H9 (cell line): ENCODE data around the gene ZCCHC17. TPM values are rescaled to one million over a fixed set of nuclear protein-coding genes. Genes with fewer than 3 reads are reported as not detected.
A peak's percentile ranks its signal among the peaks of the same experiment; 100 is the strongest.

Source experiments
- DNase-seq: peaks from one replicate; pipeline ENCODE4 v3.0.0-alpha.2; 2017
- H2AFZ ChIP-seq: one replicate; pipeline ENCODE4 v1.6.1; 2013; ENCODE audit warnings: mild to moderate bottlenecking, low read length, control low read depth, moderate library complexity
- H2AK5ac ChIP-seq: 2 replicates; pipeline ENCODE4 v1.6.1; 2013; ENCODE audit warnings: low read length, control low read depth, mixed read lengths; ENCODE audit not compliant: insufficient read length
- H2BK120ac ChIP-seq: one replicate; pipeline ENCODE4 v1.6.1; 2013; ENCODE audit warnings: low read depth, mild to moderate bottlenecking, low read length, control low read depth, inconsistent platforms; ENCODE audit not compliant: poor library complexity, severe bottlenecking
- H2BK12ac ChIP-seq: 2 replicates; pipeline ENCODE4 v1.6.1; 2013; ENCODE audit warnings: low read length, control low read depth, mixed read lengths, low read depth; ENCODE audit not compliant: insufficient read length
- H2BK15ac ChIP-seq: 2 replicates; pipeline ENCODE4 v1.6.1; 2013; ENCODE audit warnings: low read depth, low read length, control low read depth
- H2BK20ac ChIP-seq: one replicate; pipeline ENCODE4 v1.6.1; 2013; ENCODE audit warnings: low read depth, mild to moderate bottlenecking, low read length, control low read depth, inconsistent platforms; ENCODE audit not compliant: poor library complexity, severe bottlenecking
- H2BK5ac ChIP-seq: 2 replicates; pipeline ENCODE4 v1.6.1; 2013; ENCODE audit warnings: low read length, control low read depth, mixed read lengths; ENCODE audit not compliant: insufficient read length
- H3K14ac ChIP-seq: 2 replicates; pipeline ENCODE4 v1.6.1; 2013; ENCODE audit warnings: low read length, control low read depth; ENCODE audit not compliant: insufficient read depth
- H3K18ac ChIP-seq: 2 replicates; pipeline ENCODE4 v1.6.1; 2013; ENCODE audit warnings: low read depth, mild to moderate bottlenecking, mixed read lengths, low read length, control low read depth; ENCODE audit not compliant: insufficient read length
- H3K23ac ChIP-seq: 2 replicates; pipeline ENCODE4 v1.6.1; 2013; ENCODE audit warnings: low read length, control low read depth, mixed read lengths, low read depth; ENCODE audit not compliant: insufficient read length
- H3K23me2 ChIP-seq: 2 replicates; pipeline ENCODE4 v1.6.1; 2013; ENCODE audit warnings: low read depth, mild to moderate bottlenecking, mixed read lengths, low read length, control low read depth; ENCODE audit not compliant: insufficient read length, poor library complexity, severe bottlenecking
- H3K27ac ChIP-seq: 2 replicates; pipeline ENCODE4 v1.5.1; 2013; ENCODE audit warnings: low read length, control low read depth, mixed read lengths, low read depth; ENCODE audit not compliant: insufficient read length
- H3K27me3 ChIP-seq: 2 replicates; pipeline ENCODE4 v1.6.1; 2013; ENCODE audit warnings: low read length, control low read depth, inconsistent platforms; ENCODE audit not compliant: insufficient read depth
- H3K4ac ChIP-seq: 2 replicates; pipeline ENCODE4 v1.6.1; 2013; ENCODE audit warnings: low read depth, mild to moderate bottlenecking, control low read depth, inconsistent platforms, low read length, moderate library complexity
- H3K4me1 ChIP-seq: 2 replicates; pipeline ENCODE4 v1.6.1; 2013; ENCODE audit warnings: low read length, control low read depth, inconsistent platforms; ENCODE audit not compliant: insufficient read depth
- H3K4me2 ChIP-seq: 2 replicates; pipeline ENCODE4 v1.6.1; 2013; ENCODE audit warnings: low read length, control low read depth, mixed read lengths; ENCODE audit not compliant: insufficient read length, insufficient read depth
- H3K56ac ChIP-seq: 2 replicates; pipeline ENCODE4 v1.6.1; 2013; ENCODE audit warnings: low read depth, mild to moderate bottlenecking, mixed read lengths, low read length, control low read depth; ENCODE audit not compliant: insufficient read length
- H3K79me1 ChIP-seq: 2 replicates; pipeline ENCODE4 v1.6.1; 2013; ENCODE audit warnings: low read depth, mild to moderate bottlenecking, moderate library complexity, low read length, control low read depth, inconsistent platforms; ENCODE audit not compliant: insufficient read depth, poor library complexity, severe bottlenecking
- H3K79me2 ChIP-seq: 2 replicates; pipeline ENCODE4 v1.6.1; 2013; ENCODE audit warnings: low read length, control low read depth, inconsistent platforms; ENCODE audit not compliant: insufficient read depth
- H3K9ac ChIP-seq: 2 replicates; pipeline ENCODE4 v1.6.1; 2013; ENCODE audit warnings: low read length, control low read depth, mixed read lengths; ENCODE audit not compliant: insufficient read length; ENCODE audit errors: extremely low read depth
- H3K9me3 ChIP-seq: one replicate; pipeline ENCODE4 v1.6.1; 2013; ENCODE audit warnings: low read depth, low read length, inconsistent platforms; ENCODE audit not compliant: control insufficient read depth
- H3T11ph ChIP-seq: one replicate; pipeline ENCODE4 v1.6.1; 2013; ENCODE audit warnings: mild to moderate bottlenecking, low read length, control low read depth, inconsistent platforms
- H4K20me1 ChIP-seq: one replicate; pipeline ENCODE4 v1.6.1; 2013; ENCODE audit not compliant: control insufficient read depth, insufficient read length, insufficient read depth
- H4K5ac ChIP-seq: 2 replicates; pipeline ENCODE4 v1.6.1; 2013; ENCODE audit warnings: low read depth, mild to moderate bottlenecking, mixed read lengths, low read length, control low read depth; ENCODE audit not compliant: insufficient read length
- H4K8ac ChIP-seq: replicated peaks from 2 replicates; pipeline ENCODE4 v1.6.1; 2013; ENCODE audit warnings: low read length, control low read depth, mixed read lengths, low read depth; ENCODE audit not compliant: insufficient read length
- H4K91ac ChIP-seq: 2 replicates; pipeline ENCODE4 v1.6.1; 2013; ENCODE audit warnings: low read depth, mild to moderate bottlenecking, moderate library complexity, mixed read lengths, low read length, control low read depth; ENCODE audit not compliant: insufficient read length
- H3K27ac Mint-ChIP-seq, 3 experiments: 2 replicates in 2 of 3; 3 replicates in 1 of 3; pipeline ENCODE4 v1.8.0; 2020 to 2021; ENCODE audit warnings: mixed read lengths in 3 of 3, mild to moderate bottlenecking in 1 of 3, moderate library complexity in 1 of 3
- H3K27me3 Mint-ChIP-seq: 2 replicates; pipeline ENCODE4 v1.8.0; 2021; ENCODE audit warnings: low read depth, mild to moderate bottlenecking, moderate library complexity, mixed read lengths
- H3K36me3 Mint-ChIP-seq, 3 experiments: 2 replicates in 2 of 3; 3 replicates in 1 of 3; pipeline ENCODE4 v1.8.0; 2020 to 2021; ENCODE audit warnings: low read depth in 3 of 3, mixed read lengths in 3 of 3; ENCODE audit not compliant: insufficient read depth in 1 of 3
- H3K4me1 Mint-ChIP-seq, 2 experiments: 2 replicates each; pipeline ENCODE4 v1.8.0; 2020; ENCODE audit warnings: mixed read lengths in 2 of 2
- H3K4me3 Mint-ChIP-seq, 2 experiments: 2 replicates in 1 of 2; 3 replicates in 1 of 2; pipeline ENCODE4 v1.8.0; 2020 to 2021; ENCODE audit warnings: mild to moderate bottlenecking in 2 of 2, mixed read lengths in 2 of 2, moderate library complexity in 1 of 2
- H3K9me3 Mint-ChIP-seq, 2 experiments: 2 replicates in 1 of 2; 3 replicates in 1 of 2; pipeline ENCODE4 v1.8.0; 2020; ENCODE audit warnings: mild to moderate bottlenecking in 2 of 2, mixed read lengths in 2 of 2, moderate library complexity in 1 of 2
- CTCF ChIP-seq: fragments of 200-600 bp; sonication (generic); conservative IDR thresholded peaks from 3 replicates; pipeline ENCODE4 v1.8.0; 2021; ENCODE audit warnings: antibody characterized with exemption, mild to moderate bottlenecking
- WGBS: extraction: QIAGEN DNeasy Blood & Tissue Kit; methylation state at CpG from one replicate; pipeline ENCODE4 v1.1.7; 2013; ENCODE audit warnings: missing lambda C conversion rate, low lambda C conversion rate, mixed read lengths; ENCODE audit not compliant: insufficient read length; ENCODE audit errors: extremely low coverage; 5-methylcytosine and 5-hydroxymethylcytosine counted together
- total RNA-seq: library from RNA; stranded (reverse); gene quantifications from 2 replicates; pipeline ENCODE4 v1.2.1, GENCODE V29; 2021

The ZCCHC17 gene
- total RNA-seq, 1 experiment from 2014 or later: 50.4 TPM

- H3K14ac ChIP-seq: no peak overlapping the region
- Mint-ChIP-seq H3K27me3 (peaks cover 9% of the 10 kb centered on the region), H3K36me3 (no peaks in the 10 kb centered on the region), H3K4me1 (0 out of 4 replicates have a peak, but pooled peaks cover 0 to 3% of the 10 kb centered on the region in 2 experiments), H3K9me3 (no peaks in the 10 kb centered on the region), H3K4me3 (no peak overlapping the region), H3K27ac (peak overlapping the region in 1 of 3 experiments; percentile 57; a peak in 1 of 7 replicates)
- no peaks in the 10 kb centered on the region for H3K27me3 ChIP-seq
- no CpG with 5 or more reads among the region's 3 CpGs for WGBS
- no peaks in the 10 kb centered on the region for H3K4me1 ChIP-seq
- no peak overlapping the region for H3T11ph ChIP-seq
- no peak for TF ChIP-seq CTCF
- no peaks in the 10 kb centered on the region for H3K79me1 ChIP-seq
- no peak overlapping the region for H3K4ac ChIP-seq
- H3K18ac ChIP-seq: no peak overlapping the region
- no peak overlapping the region for H2BK12ac ChIP-seq
- no peak overlapping the region for H4K91ac ChIP-seq
- no peak overlapping the region for H2BK15ac ChIP-seq
- no peak overlapping the region for H4K5ac ChIP-seq
- H3K27ac ChIP-seq: no peak overlapping the region
- H2BK5ac ChIP-seq: no peak overlapping the region
- H3K23ac ChIP-seq: no peak overlapping the region
- no peak overlapping the region for H2BK120ac ChIP-seq
- no peaks in the 10 kb centered on the region for H3K23me2 ChIP-seq
- DNase-seq: no peak
- no peaks in the 10 kb centered on the region for H3K79me2 ChIP-seq
- H3K56ac ChIP-seq: no peak overlapping the region
- H3K9ac ChIP-seq: no peak overlapping the region
- no peak overlapping the region for H4K8ac ChIP-seq
- H2BK20ac ChIP-seq: no peak overlapping the region
- no peaks in the 10 kb centered on the region for H4K20me1 ChIP-seq
- H2AK5ac ChIP-seq: no peak overlapping the region
- no peaks in the 10 kb centered on the region for H3K9me3 ChIP-seq
- no peak overlapping the region for H2AFZ ChIP-seq
- H3K4me2 ChIP-seq: no peak overlapping the region
Observed at GRCh38 chr1:31400393-31400792, 103.6 kb downstream of the ZCCHC17 start.
